ENCODE data around the gene MACROD2.

MACROD2 gene

DNA sequence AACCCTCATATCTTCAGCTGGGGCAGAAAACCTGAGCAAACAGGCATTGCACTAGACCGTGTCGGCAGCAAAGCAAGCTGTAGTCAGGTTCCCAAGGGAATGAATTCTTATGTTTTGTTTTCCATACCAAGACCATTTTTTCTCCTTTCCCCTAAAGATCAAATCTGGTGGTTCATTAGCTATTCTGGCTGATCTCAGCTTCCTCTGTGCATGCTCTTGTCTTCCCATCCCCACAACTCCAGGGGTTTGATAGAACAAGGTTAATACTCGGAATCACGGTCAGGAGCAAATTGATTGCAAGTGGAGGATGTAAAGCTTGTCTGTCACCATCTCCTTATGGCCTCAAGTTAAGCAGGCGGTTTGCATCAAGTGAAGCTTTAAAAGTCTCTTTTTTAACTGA, 1799.1 kb downstream of the MACROD2 start:
- Histone ChIP-seq H3K27ac (ENCODE audit: extremely low read depth, low read depth, low read length) (no peak overlapping the region), H3K4me3 (ENCODE audit: low read depth, low read length) (no peak overlapping the region), H3K36me3 (ENCODE audit: control insufficient read depth in 2 of 2, insufficient read depth in 1 of 2, low read length in 2 of 2) (no peaks in the 10 kb centered on the region), H3K4me1 (ENCODE audit: control insufficient read depth, insufficient read depth, low read length) (no peaks in the 10 kb centered on the region), H3K9me3 (ENCODE audit: control insufficient read depth, insufficient read depth, low read depth, low read length) (no peaks in the 10 kb centered on the region)
- TF ChIP-seq ZNF549 (tag by site-specific recombination; IDR thresholded peaks at IDR 0.05) (no peak), TRIM28 (IDR thresholded peaks at IDR 0.05; ENCODE audit: borderline replicate concordance, low read length) (no peak), ZNF169 (tag by site-specific recombination; IDR thresholded peaks at IDR 0.05) (no peak), ZNF155 (tag by site-specific recombination; IDR thresholded peaks at IDR 0.05) (no peak), GLIS1 (tag by site-specific recombination; IDR thresholded peaks at IDR 0.05) (no peak)
- ChIA-PET POLR2A (no interaction called here), CTCF (interaction anchor here (0.5 to 0.6 kb wide), 2 partner anchors 135 to 250 kb away, joined by 3 read pairs; no protein-coding TSS in a partner anchor)

DNA sequence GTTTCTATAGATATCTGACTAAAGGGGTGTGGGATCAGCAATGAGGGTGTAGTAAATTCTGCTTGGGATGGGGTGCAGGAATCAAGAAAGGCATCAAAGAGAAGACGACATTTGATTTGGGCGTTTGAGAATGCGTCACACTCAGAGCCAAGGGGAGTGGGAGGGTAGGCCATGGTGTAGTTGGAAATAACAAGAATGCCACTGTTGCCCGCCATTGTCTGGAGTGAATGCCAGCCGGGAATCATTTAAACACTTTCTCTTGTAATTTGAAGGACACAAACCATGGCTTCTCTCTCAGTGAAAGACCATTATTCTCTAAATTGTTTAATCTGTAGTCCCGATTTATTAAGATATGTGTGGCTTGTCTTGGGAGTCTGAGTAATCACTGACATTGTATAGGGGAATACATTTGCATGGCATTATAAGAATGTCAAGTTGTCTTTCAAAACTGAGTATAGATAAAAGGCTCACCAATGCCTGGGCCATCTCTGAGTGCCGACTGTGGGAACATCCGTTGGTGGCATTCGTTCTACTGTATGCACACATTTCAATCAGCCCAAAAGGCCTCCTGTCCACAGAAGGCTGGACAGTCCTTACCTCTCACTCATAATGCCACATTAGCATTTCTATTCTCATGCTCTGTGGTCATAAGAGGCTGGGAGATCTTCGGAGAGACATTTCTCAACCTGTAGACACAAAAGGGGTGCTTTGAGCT, 1800.1 kb downstream of the MACROD2 start:
- no peaks in the 10 kb centered on the region for H3K36me3 ChIP-seq (ENCODE audit: control insufficient read depth in 2 of 2, insufficient read depth in 1 of 2, low read length in 2 of 2)
- no peaks in the 10 kb centered on the region for H3K4me1 ChIP-seq (ENCODE audit: control insufficient read depth, insufficient read depth, low read length)
- no peak overlapping the region for H3K4me3 ChIP-seq (ENCODE audit: low read depth, low read length)
- POLR2A ChIA-PET, result no interaction called here
- CTCF ChIA-PET, result no interaction called here
- TF ChIP-seq, protein P1, sequence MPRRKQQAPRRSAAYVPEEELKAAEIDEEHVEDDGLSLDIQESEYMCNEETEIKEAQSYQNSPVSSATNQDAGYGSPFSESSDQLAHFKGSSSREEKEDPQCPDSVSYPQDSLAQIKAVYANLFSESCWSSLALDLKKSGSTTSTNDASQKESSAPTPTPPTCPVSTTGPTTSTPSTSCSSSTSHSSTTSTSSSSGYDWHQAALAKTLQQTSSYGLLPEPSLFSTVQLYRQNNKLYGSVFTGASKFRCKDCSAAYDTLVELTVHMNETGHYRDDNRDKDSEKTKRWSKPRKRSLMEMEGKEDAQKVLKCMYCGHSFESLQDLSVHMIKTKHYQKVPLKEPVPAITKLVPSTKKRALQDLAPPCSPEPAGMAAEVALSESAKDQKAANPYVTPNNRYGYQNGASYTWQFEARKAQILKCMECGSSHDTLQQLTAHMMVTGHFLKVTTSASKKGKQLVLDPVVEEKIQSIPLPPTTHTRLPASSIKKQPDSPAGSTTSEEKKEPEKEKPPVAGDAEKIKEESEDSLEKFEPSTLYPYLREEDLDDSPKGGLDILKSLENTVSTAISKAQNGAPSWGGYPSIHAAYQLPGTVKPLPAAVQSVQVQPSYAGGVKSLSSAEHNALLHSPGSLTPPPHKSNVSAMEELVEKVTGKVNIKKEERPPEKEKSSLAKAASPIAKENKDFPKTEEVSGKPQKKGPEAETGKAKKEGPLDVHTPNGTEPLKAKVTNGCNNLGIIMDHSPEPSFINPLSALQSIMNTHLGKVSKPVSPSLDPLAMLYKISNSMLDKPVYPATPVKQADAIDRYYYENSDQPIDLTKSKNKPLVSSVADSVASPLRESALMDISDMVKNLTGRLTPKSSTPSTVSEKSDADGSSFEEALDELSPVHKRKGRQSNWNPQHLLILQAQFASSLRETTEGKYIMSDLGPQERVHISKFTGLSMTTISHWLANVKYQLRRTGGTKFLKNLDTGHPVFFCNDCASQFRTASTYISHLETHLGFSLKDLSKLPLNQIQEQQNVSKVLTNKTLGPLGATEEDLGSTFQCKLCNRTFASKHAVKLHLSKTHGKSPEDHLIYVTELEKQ (tag by site-specific recombination; IDR thresholded peaks at IDR 0.05; ENCODE audit: borderline replicate concordance), result no peak
- no peak for TF ChIP-seq ZNF274 (IDR thresholded peaks at IDR 0.05; ENCODE audit: low read length)
- TF ChIP-seq ZNF274 (tag by site-specific recombination; IDR thresholded peaks at IDR 0.05; ENCODE audit: borderline replicate concordance), result no peak
- no peaks in the 10 kb centered on the region for H3K9me3 ChIP-seq (ENCODE audit: control insufficient read depth, insufficient read depth, low read depth, low read length)
- H3K27ac ChIP-seq (ENCODE audit: extremely low read depth, low read depth, low read length), result no peak overlapping the region

DNA sequence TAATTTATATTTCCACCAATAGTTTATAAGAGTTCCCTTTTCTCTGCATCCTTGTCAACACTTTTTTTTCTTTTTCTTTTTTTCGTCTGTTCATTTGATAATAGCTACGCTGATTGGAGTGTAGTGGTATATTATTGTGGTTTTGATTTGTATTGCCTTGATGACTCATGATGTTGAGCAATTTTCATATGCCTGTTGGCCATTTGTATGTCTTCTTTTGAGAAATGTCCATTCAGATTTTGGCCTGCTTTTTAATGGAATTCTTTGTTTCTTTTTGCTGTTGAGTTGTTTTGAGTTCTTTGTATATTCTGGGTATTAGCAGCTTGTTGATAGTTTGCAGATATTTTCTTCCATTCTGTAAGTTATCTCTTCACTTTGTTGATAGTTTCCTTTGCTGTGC, 1804.6 kb downstream of the MACROD2 start:
- H3K36me3 ChIP-seq (ENCODE audit: control insufficient read depth in 2 of 2, insufficient read depth in 1 of 2, low read length in 2 of 2), result no peaks in the 10 kb centered on the region
- no peaks in the 10 kb centered on the region for H3K9me3 ChIP-seq (ENCODE audit: control insufficient read depth, insufficient read depth, low read depth, low read length)
- TF ChIP-seq GLI2 (tag by site-specific recombination; IDR thresholded peaks at IDR 0.05; ENCODE audit: borderline replicate concordance, low read depth) (no peak), ZNF776 (tag by site-specific recombination; IDR thresholded peaks at IDR 0.05; ENCODE audit: borderline replicate concordance) (no peak), KLF1 (tag by site-specific recombination; IDR thresholded peaks at IDR 0.05) (no peak), ZNF350 (tag by site-specific recombination; IDR thresholded peaks at IDR 0.05) (no peak), ZNF600 (tag by site-specific recombination; IDR thresholded peaks at IDR 0.05) (no peak), ZNF785 (tag by site-specific recombination; IDR thresholded peaks at IDR 0.05) (no peak), ZNF341 (tag by site-specific recombination; IDR thresholded peaks at IDR 0.05; ENCODE audit: low read depth) (no peak), ZNF416 (tag by site-specific recombination; IDR thresholded peaks at IDR 0.05) (no peak), TCF7L2 (IDR thresholded peaks at IDR 0.05; ENCODE audit: borderline replicate concordance, low read depth, low read length) (no peak), KLF9 (tag by site-specific recombination; IDR thresholded peaks at IDR 0.05; ENCODE audit: low read depth) (no peak), ZNF664 (tag by site-specific recombination; IDR thresholded peaks at IDR 0.05) (no peak), ZNF561 (tag by site-specific recombination; IDR thresholded peaks at IDR 0.05; ENCODE audit: borderline replicate concordance) (no peak), ZSCAN16 (tag by site-specific recombination; IDR thresholded peaks at IDR 0.05) (no peak), SALL2 (tag by site-specific recombination; IDR thresholded peaks at IDR 0.05; ENCODE audit: borderline replicate concordance) (no peak)
- TF ChIP-seq, protein P2, sequence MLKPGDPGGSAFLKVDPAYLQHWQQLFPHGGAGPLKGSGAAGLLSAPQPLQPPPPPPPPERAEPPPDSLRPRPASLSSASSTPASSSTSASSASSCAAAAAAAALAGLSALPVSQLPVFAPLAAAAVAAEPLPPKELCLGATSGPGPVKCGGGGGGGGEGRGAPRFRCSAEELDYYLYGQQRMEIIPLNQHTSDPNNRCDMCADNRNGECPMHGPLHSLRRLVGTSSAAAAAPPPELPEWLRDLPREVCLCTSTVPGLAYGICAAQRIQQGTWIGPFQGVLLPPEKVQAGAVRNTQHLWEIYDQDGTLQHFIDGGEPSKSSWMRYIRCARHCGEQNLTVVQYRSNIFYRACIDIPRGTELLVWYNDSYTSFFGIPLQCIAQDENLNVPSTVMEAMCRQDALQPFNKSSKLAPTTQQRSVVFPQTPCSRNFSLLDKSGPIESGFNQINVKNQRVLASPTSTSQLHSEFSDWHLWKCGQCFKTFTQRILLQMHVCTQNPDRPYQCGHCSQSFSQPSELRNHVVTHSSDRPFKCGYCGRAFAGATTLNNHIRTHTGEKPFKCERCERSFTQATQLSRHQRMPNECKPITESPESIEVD (tag by site-specific recombination; IDR thresholded peaks at IDR 0.05), result no peak
- ChIA-PET CTCF (interaction anchor here (0.6 kb wide), 1 partner anchor 27 kb away, joined by 3 read pairs; no protein-coding TSS in a partner anchor), POLR2A (no interaction called here)
- no peaks in the 10 kb centered on the region for H3K4me1 ChIP-seq (ENCODE audit: control insufficient read depth, insufficient read depth, low read length)
- H3K27ac ChIP-seq (ENCODE audit: extremely low read depth, low read depth, low read length), result no peak overlapping the region
- no peak overlapping the region for H3K4me3 ChIP-seq (ENCODE audit: low read depth, low read length)
